Right lobe of liver (tissue), 6 donors: Measurements from ENCODE around the gene ARFIP1. TPM values are rescaled to one million over a fixed set of nuclear protein-coding genes. Genes with fewer than 3 reads are reported as not detected.

Experiments used
- ATAC-seq, 4 donors: fragments of 200-7000 bp; cut with Tn5 transposase; one replicate each; pipeline ENCODE4 v1.9.1; 2020; ENCODE audit warnings: mild to moderate bottlenecking in 4 of 4, moderate library complexity in 4 of 4
- DNase-seq, 3 donors: peaks; one replicate each; pipeline ENCODE4 v3.0.0-alpha.2; 2020
- H3K27ac ChIP-seq, 3 donors: fragments of 200-600 bp; one replicate each; pipeline ENCODE4 v1.8.0; 2022
- H3K27me3 ChIP-seq, 2 donors: fragments of 200-600 bp; one replicate each; pipeline ENCODE4 v1.8.0; 2022
- H3K36me3 ChIP-seq, 4 donors: fragments of 200-600 bp; sonication (generic) in 1 of 4; one replicate each; pipeline versions ENCODE4 v1.5.1 to v1.8.0; 2017 to 2022; ENCODE audit warnings: control low read depth in 1 of 4
- H3K4me1 ChIP-seq, 4 donors: fragments of 200-600 bp; sonication (generic) in 1 of 4; one replicate each; pipeline versions ENCODE4 v1.5.1 to v1.8.0; 2017 to 2022; ENCODE audit warnings: control low read depth in 1 of 4
- H3K4me3 ChIP-seq, 3 donors: fragments of 200-600 bp; one replicate each; pipeline ENCODE4 v1.8.0; 2022
- H3K9me3 ChIP-seq, 4 donors: fragments of 200-600 bp; sonication (generic) in 1 of 4; one replicate each; pipeline versions ENCODE4 v1.5.1 to v1.8.0; 2017 to 2022; ENCODE audit warnings: control low read depth in 1 of 4
- POLR2A ChIP-seq: fragments of 450-650 bp; IDR thresholded peaks from one replicate; pipeline ENCODE4 v1.6.1; 2017; ENCODE audit warnings: antibody characterized with exemption, mild to moderate bottlenecking
- WGBS: methylation state at CpG from one replicate; pipeline ENCODE4 v1.1.6; 2018; ENCODE audit warnings: low coverage, low lambda C conversion rate; ENCODE audit not compliant: insufficient coverage; ENCODE audit errors: missing lambda C conversion rate; 5-methylcytosine and 5-hydroxymethylcytosine counted together
- intact Hi-C, 2 donors: fragments of 100-400 bp; cut with DNase I; formaldehyde crosslinking; loops; one replicate each; pipeline versions ENCODE4 v1.11.2 to v1.14.1; 2022
- total RNA-seq, 6 experiments: library from RNA; depleted of rRNA in 2 of 6; stranded (reverse); fragments of >200 nt in 2 of 6; fragmentation: NEBNext Ultra II Directional in 3 of 6; extraction: Animal tissue kit (Norgen Biotek cat#: 25700) in 3 of 6; gene quantifications; one replicate each; pipeline versions ENCODE4 v1.1.0 to v1.2.4, GENCODE V29; 2016 to 2023
- TF ChIP-seq, protein P1 (sequence below), 4 donors: fragments of 200-600 bp in 3 of 4; fragments of 450-650 bp in 1 of 4; IDR thresholded peaks; one replicate each; pipeline versions ENCODE4 v1.5.1 to v1.8.0; 2016 to 2022; ENCODE audit warnings: antibody characterized with exemption in 4 of 4, mild to moderate bottlenecking in 2 of 4
- donor health status: DM: no; HTN: yes; CAD: no.
- donor health status: DM: no; HTN: no; CAD: no.
- donor health status: DM: no; HTN: no; CAD: no.
- donor health status: DM: no; HTN: yes; CAD: no.
- donor health status: DM: no; HTN: yes; CAD: no.

ARFIP1 gene
- total RNA-seq, 6 experiments from 2014 or later: 9.1 to 19.9 (median 14.1) TPM

DNA sequence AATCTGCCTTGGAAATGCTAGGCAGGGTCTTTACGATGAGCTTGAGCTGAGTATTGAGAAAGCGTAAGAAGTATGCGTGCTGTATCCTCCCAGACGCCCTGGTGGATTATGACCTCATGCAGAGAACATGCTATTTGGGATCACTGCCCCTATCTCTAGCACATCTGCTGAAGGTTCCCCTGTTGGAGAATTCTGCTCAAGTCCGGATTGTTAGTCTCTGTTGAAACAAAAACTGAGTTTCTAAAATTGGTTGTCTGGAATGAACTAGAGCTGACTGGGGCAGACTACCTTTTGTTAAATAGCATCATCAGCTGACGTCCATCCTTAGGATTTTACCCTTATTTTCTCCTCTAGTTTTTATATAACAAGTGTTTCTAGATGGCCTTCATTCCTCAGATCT is 163.9 kb downstream of the ARFIP1 start:
- WGBS: 75% methylated on average over 6 of the region's 6 CpGs
- Histone ChIP-seq H3K4me1 (no peaks in the 10 kb centered on the region), H3K4me3 (no peak overlapping the region), H3K9me3 (no peaks in the 10 kb centered on the region), H3K27ac (no peak overlapping the region), H3K27me3 (peaks cover 0 to 4% of the 10 kb centered on the region in 2 donors), H3K36me3 (no peaks in the 10 kb centered on the region)
- intact Hi-C loops: no loop called here
- no peak for ATAC-seq
- DNase-seq: no peak
- TF ChIP-seq, protein P1, sequence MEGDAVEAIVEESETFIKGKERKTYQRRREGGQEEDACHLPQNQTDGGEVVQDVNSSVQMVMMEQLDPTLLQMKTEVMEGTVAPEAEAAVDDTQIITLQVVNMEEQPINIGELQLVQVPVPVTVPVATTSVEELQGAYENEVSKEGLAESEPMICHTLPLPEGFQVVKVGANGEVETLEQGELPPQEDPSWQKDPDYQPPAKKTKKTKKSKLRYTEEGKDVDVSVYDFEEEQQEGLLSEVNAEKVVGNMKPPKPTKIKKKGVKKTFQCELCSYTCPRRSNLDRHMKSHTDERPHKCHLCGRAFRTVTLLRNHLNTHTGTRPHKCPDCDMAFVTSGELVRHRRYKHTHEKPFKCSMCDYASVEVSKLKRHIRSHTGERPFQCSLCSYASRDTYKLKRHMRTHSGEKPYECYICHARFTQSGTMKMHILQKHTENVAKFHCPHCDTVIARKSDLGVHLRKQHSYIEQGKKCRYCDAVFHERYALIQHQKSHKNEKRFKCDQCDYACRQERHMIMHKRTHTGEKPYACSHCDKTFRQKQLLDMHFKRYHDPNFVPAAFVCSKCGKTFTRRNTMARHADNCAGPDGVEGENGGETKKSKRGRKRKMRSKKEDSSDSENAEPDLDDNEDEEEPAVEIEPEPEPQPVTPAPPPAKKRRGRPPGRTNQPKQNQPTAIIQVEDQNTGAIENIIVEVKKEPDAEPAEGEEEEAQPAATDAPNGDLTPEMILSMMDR (IDR thresholded peaks at IDR 0.05): no peak
- TF ChIP-seq POLR2A: no peak

DNA sequence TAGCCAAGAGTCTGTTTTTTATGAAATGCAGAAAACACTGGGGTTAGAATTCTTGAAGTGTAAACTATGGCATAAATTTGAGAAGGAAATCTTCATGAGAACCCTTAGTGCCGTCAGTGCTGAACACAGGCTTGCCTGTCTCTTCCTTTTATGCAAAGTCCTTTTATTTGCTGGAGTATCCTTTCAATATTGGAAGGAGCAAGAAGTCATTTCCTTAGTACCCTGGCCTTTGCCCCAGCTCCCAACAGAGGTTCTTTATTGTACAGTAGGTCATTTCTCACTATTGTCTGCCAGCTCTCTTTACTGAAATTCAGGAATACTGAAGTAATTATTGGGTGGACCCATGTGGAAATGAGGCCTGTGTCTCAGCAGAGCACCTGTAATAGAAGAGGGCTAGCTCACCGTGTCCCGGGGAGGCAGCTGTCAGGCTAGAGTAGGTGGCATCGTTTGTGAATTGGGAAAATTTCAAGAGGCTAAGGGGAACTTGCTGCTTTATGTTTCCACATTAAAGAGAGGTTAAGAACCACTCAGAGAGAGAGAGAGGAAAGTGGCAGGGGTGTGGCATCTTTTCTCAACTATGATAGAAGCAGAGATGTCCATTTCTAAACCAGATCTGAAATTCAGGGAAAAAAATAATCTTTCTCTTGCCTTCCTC is 165.0 kb downstream of the ARFIP1 start:
- TF ChIP-seq, protein P1 (IDR thresholded peaks at IDR 0.05): no peak
- no peak for TF ChIP-seq POLR2A
- Histone ChIP-seq H3K9me3 (no peaks in the 10 kb centered on the region), H3K27me3 (no peaks in the 10 kb centered on the region), H3K36me3 (no peaks in the 10 kb centered on the region), H3K4me1 (no peaks in the 10 kb centered on the region), H3K27ac (no peak overlapping the region), H3K4me3 (no peak overlapping the region)
- ATAC-seq (no peak), DNase-seq (no peak)
- intact Hi-C loops: no loop called here
- WGBS: 61% methylated on average over 4 of the region's 4 CpGs

DNA sequence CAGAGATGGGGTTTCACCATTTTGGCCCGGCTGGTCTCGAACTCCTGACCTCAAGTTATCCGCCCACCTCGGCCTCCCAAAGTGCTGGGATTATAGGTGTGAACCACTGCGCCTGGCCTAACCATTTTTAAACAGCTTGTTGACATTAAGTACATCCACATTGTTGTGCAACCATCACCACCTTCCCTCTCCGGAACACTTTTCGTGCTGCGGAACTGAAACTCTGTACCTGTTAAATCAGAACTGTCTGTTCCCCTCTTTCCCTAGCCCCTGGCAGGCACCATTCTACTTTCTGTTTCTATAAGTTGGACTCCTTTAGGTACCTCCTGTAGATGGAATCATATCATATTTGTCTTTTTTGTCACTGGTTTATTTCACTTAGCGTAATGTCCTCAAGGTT is 165.9 kb downstream of the ARFIP1 start:
- H3K36me3 ChIP-seq: no peaks in the 10 kb centered on the region
- no peak for ATAC-seq
- intact Hi-C loops: no loop called here
- no peaks in the 10 kb centered on the region for H3K27me3 ChIP-seq
- no peaks in the 10 kb centered on the region for H3K9me3 ChIP-seq
- no peak overlapping the region for H3K27ac ChIP-seq
- H3K4me1 ChIP-seq: no peaks in the 10 kb centered on the region
- WGBS: 91% methylated on average over 7 of the region's 9 CpGs
- no peak overlapping the region for H3K4me3 ChIP-seq
- no peak for DNase-seq
- no peak for TF ChIP-seq POLR2A
- TF ChIP-seq, protein P1 (IDR thresholded peaks at IDR 0.05): no peak

DNA sequence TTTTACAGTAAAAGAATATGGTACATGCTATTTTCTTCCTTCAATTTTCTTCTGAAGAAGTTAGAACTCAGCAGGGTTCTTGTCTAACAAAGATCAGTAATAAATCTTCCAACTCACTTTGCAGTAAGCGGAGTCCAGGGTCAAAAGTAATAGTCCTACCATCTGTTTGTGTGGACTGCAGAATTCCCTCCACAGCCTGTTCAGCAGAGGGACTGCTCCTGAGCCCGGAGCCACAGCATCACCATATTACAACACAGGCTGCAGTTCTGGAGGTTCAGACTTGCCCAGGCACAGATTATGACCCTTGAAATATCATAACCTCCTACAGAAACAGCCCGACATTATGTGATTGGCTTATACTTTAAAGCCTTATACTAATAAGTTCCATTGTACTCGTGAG is 166.7 kb downstream of the ARFIP1 start:
- no peak for TF ChIP-seq POLR2A
- TF ChIP-seq, protein P1 (IDR thresholded peaks at IDR 0.05): no peak
- Histone ChIP-seq H3K36me3 (no peaks in the 10 kb centered on the region), H3K4me3 (no peak overlapping the region), H3K27me3 (no peaks in the 10 kb centered on the region), H3K9me3 (no peaks in the 10 kb centered on the region), H3K27ac (no peak overlapping the region), H3K4me1 (no peaks in the 10 kb centered on the region)
- ATAC-seq (no peak), DNase-seq (no peak)
- intact Hi-C loops: no loop called here
- WGBS: 96% methylated on average over 4 of the region's 4 CpGs
